H1 (cell line): Measurements from ENCODE around the gene KRTAP4-7. TPM values are rescaled to one million over a fixed set of nuclear protein-coding genes. Genes with fewer than 3 reads are reported as not detected.

Experiments
- CTCF ChIP-seq, 3 experiments: IDR thresholded peaks; 1 replicate in 2 of 3; 2 replicates in 1 of 3; pipeline versions ENCODE4 v1.5.1 to v1.6.1; 2011; ENCODE audit warnings: low read length in 3 of 3, mild to moderate bottlenecking in 3 of 3, inconsistent platforms in 2 of 3, low read depth in 1 of 3, moderate library complexity in 1 of 3; ENCODE audit not compliant: insufficient read depth in 1 of 3; ENCODE audit errors: control extremely low read depth in 1 of 3
- JUN ChIP-seq: IDR thresholded peaks from 2 replicates; pipeline ENCODE4 v1.6.1; 2011; ENCODE audit warnings: low read depth, mild to moderate bottlenecking, improper control_type of control experiment, low read length
- RNF2 ChIP-seq: fragments of 200-900, 300-1000 bp; sonication (generic); IDR thresholded peaks from 2 replicates; pipeline ENCODE4 v1.7.1; 2016; ENCODE audit warnings: borderline replicate concordance, low read depth, mild to moderate bottlenecking, antibody characterized with exemption, low read length; ENCODE audit not compliant: poor library complexity, severe bottlenecking; ENCODE audit errors: missing control alignments
- SUZ12 ChIP-seq: fragments of 200-600 bp; sonication (generic); IDR thresholded peaks from 2 replicates; pipeline ENCODE4 v1.6.1; 2012; ENCODE audit warnings: mild to moderate bottlenecking, inconsistent platforms, low read length, moderate library complexity, mixed read lengths
- polyA plus RNA-seq, 7 experiments: library from polyadenylated mRNA; depleted of rRNA in 3 of 7; stranded (reverse) in 5 of 7; unstranded in 2 of 7; fragments of >200 nt in 5 of 7; fragments of 200-250 nt in 2 of 7; gene quantifications; 1 replicate in 5 of 7; 2 replicates in 1 of 7; 4 replicates in 1 of 7; pipeline versions ENCODE4 v1.2.1 to v1.2.3, GENCODE V29; 2011 to 2013; ENCODE audit warnings: missing spikeins in 2 of 7, mixed read lengths in 2 of 7
- total RNA-seq: library from RNA; stranded (reverse); fragmentation: NEBNext Ultra II Directional; extraction: Animal tissue kit (Norgen Biotek cat#: 25700); gene quantifications from 2 replicates; pipeline ENCODE4 v1.2.1, GENCODE V29; 2021

KRTAP4-7 gene
- total and polyA plus RNA-seq, 2 of the 8 experiments (the other 6 are each of a cell fraction or from before 2014, with no cell fraction given), result not detected

GRCh38 chr17:41076788-41077187 is 7.2 kb upstream of the KRTAP4-7 start (continued):
- TF ChIP-seq CTCF (IDR thresholded peaks at IDR 0.05; ENCODE audit: control extremely low read depth in 1 of 3, insufficient read depth in 1 of 3, low read depth in 1 of 3, low read length in 3 of 3) (no peak), JUN (no peak), SUZ12 (no peak), RNF2 (no peak)
